ENCODE data around the gene PFDN1.

GRCh38 chr5:140339636-140340035 lies 36.7 kb upstream of the PFDN1 start:
- no peak for TF ChIP-seq CTCF (IDR thresholded peaks at IDR 0.05)
- no peak for TF ChIP-seq POLR2A (IDR thresholded peaks at IDR 0.05)
- no peak for TF ChIP-seq POLR2AphosphoS5 (IDR thresholded peaks at IDR 0.05)

Measured in transverse colon (tissue), 4 donors.